NCI-H1930 (cell line): ENCODE measurements around the gene EVA1C.
"Not testable (repeated sequence)": the region's sequence is repeated elsewhere in the genome, so short reads cannot be mapped to it uniquely, and the experiment has no call there.

ENCODE experiments used
- DNase-seq, 2 experiments: peaks; one replicate each; lab custom pipeline; 2025; lab: John Stamatoyannopoulos, UW

EVA1C gene

GRCh38 chr21:32530809-32531208 is 118.3 kb downstream of the EVA1C start:
- DNase-seq: not testable (repeated sequence)

DNA sequence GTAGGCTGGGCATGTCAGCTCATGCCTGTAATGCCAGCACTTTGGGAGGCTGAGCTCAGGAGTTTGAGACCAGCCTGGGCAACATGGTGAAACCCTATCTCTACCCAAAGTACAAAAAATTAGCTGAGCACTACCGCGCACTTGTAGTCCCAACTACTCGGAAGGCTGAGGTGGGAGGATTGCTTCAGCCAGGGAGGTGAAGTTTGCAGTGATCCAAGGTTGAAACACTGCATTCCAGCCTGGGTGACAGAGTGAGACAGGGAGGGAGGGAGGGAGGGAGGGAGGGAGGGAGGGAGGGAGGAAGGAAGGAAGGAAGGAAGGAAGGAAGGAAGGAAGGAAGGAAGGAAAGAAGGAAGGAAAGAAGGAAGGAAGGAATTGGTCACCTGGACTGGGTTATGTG is 119.1 kb downstream of the EVA1C start:
- not testable (repeated sequence) for DNase-seq

GRCh38 chr21:32532636-32533035 is 120.1 kb downstream of the EVA1C start:
- no peak for DNase-seq

GRCh38 chr21:32533053-32533452 is 120.5 kb downstream of the EVA1C start:
- no peak for DNase-seq

DNA sequence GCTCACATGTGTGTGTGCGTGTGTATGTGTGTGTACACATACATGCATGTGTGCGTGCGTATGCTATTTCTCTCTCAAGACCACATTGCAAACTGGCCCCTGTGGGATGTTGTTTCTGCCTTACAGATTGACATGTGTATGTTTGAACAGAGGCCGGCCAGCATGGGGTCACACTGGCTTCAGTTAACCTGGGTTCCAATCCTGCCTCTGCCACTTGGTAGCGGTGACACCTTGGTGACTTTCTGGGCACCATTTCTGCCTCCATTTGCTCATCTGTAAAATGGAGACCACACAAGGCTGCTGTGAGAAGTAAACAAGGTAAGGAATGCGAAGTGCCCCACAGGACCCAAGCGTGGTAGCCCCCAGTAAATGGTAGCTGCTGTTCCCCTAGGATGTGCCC is 121.1 kb downstream of the EVA1C start:
- DNase-seq: no peak

- DNase-seq: no peak
Measured at GRCh38 chr21:32534113-32534512, 121.6 kb downstream of the EVA1C start.

DNA sequence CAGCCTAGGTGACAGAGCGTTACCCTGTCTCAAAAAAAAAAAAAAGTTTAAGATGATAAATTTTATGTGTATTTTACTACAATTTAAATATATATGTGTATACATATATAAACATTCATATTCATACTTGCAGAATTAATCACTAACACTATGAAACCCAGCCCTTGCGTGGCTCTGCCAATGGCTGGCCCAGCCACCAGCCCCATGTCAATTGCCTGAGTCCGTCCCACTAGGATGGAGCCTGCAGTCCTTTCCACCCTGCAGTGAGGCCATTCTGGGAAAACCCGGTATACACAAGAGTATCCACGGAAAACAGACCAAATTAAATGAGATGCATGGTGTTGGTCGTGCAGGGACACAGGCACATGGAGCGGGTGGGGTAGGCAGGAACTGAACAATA is 123.1 kb downstream of the EVA1C start:
- no peak for DNase-seq

DNA sequence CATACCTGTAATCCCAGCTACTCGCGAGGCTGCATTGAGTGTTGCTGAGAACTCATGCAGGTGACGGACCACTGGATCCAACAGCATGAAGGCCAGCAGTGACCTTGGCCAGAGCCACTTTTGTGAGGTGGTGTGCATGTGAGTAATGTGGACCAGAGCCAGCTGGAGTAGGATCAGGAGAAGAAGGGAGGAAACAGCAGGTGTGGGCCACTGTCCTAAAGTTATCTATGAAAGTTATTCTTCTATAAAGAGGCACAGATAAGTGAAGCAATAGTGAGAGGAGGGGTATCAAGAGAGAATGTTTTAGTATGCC is 125.0 kb downstream of the EVA1C start:
- DNase-seq: no peak

- no peak for DNase-seq
Measured at GRCh38 chr21:32538147-32538792, 125.8 kb downstream of the EVA1C start.

- DNase-seq: no peak
Measured at GRCh38 chr21:32539378-32539777, 126.9 kb downstream of the EVA1C start.

DNA sequence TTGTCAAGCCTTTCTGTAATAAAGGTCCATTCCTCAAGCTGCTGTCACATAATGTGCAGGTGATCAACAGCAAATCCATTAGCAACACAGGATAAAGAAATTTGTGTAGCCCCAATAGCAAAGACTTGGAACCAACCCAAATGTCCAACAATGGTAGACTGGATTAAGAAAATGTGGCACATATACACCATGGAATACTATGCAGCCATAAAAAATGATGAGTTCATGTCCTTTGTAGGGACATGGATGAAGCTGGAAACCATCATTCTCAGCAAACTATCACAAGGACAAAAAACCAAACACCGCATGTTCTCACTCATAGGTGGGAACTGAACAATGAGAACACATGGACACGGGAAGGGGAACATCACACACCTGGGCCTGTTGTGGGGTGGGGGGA is 130.6 kb downstream of the EVA1C start:
- not testable (repeated sequence) for DNase-seq

DNA sequence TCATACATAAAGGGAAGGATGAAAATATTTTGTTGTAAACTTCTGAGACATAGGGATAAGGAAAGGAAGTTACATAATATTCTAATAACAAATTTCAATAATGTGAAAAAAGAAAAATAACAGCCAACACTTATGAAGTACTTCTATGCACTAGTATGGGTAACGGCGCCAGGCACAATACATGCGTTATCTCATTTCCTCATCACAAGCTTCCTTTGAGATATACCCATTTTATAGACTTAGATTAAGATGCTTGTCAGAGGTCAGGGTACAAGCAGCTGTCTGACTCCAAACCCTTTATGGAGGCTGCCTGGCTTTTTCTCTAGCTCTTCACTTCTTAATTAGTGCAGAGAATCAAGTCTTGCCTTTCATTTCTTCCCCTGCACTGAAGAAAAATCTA is 131.5 kb downstream of the EVA1C start:
- no peak for DNase-seq

GRCh38 chr21:32544697-32545096 is 132.2 kb downstream of the EVA1C start:
- DNase-seq: no peak

- DNase-seq: no peak
Measured at GRCh38 chr21:32545948-32546441, 133.5 kb downstream of the EVA1C start.

GRCh38 chr21:32547018-32547417 is 134.5 kb downstream of the EVA1C start:
- no peak for DNase-seq

DNA sequence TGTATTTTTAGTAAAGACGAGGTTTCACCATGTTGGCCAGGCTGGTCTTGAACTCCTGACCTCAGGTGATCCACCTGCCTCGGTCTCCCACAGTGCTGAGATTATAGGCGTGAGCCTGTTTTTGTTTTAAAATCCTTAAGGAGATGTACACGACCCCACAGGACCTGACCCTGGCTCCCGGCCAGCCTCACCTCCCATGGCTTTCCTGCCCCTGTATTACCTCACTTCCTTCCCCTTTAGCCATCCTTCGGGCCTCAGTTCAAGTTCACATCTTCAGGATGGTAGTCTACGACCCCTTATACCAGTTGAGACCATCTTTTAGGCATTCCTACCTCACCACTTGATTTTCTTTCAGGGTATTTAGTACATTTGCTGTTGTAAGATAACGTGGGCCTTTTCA is 136.5 kb downstream of the EVA1C start:
- DNase-seq: no peak

GRCh38 chr21:32549440-32549839 is 136.9 kb downstream of the EVA1C start:
- DNase-seq: no peak

DNA sequence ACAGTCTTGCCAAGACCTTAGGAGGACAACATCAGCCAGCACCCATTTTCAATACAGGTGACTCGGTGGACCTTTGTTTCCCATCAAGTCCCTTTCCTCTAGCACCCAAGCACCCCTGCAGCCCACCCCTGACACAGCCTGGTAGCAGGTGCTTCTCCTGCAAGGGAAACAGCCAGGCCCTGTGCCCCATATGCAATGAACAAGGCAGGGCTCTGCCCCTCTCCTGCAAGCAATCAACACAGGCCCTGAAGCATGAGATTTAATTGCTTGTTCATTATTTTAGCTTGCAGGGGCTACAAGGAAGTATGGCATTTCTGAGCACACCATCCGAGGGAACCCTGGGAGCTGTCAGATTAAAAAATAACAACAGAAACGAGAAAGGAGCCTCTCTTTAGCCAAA is 137.4 kb downstream of the EVA1C start:
- DNase-seq: no peak

GRCh38 chr21:32554832-32555638 is 142.5 kb downstream of the EVA1C start:
- DNase-seq: no peak

- no peak for DNase-seq
Measured at GRCh38 chr21:32558106-32558505, 145.6 kb downstream of the EVA1C start.

DNA sequence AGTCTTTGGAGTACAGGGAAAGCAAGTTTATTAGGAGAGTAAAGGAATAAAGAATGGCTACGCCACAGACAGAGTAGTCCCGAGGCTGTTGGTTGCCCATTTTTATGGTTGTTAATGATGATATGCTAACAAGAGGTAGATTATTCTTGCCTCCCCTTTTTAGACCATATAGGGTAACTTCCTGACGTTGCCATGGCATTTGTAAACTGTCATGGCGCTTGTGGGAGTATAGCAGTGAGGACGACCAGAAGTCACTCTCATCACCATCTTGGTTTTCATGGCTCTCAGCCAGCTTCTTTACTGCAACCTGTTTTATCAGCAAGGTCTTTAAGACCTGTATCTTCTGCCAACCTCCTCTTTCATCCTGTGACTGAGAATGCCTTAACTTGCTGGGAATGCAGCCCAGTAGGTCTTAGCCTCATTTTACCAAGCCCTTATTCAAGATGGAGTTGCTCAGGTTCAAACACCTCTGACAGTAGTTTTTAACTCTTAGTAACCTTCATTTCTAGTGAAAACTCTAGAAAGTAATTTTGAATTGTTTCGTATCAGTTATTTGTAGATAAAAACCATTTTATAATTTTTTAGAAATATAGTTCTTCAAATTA is 146.6 kb downstream of the EVA1C start:
- DNase-seq: no peak

GRCh38 chr21:32560896-32561295 is 148.4 kb downstream of the EVA1C start:
- DNase-seq: no peak

DNA sequence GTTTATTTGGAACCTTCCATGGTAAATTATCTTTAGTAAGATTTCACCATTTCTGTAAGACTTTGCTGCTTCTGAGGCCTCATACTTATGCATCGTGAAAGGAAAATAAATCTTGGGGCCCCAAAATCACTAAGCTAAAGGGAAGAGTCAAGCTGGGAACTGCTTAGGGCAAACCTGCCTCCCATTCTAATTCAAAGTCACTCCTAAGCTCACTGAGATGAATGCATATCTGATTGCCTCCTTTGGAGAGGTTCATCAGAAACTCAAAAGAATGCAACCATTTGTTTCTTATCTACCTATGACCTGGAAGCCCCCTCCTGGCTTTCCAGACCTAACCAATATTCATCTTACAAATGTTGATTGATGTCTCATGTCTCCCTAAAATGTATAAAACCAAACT is 149.0 kb downstream of the EVA1C start:
- not testable (repeated sequence) for DNase-seq
